Medulla oblongata (tissue), 1 donor: ENCODE results near the gene PABPN1L.

Source experiments
- DNase-seq: peaks from one replicate; pipeline ENCODE4 v3.0.0-alpha.2; 2015; ENCODE audit errors: extremely low spot score

The PABPN1L gene

GRCh38 chr16:88884569-88885271 lies 18.3 kb upstream of the PABPN1L start:
- no peak for DNase-seq

GRCh38 chr16:88883946-88884345 lies 17.5 kb upstream of the PABPN1L start:
- DNase-seq, result no peak

DNA sequence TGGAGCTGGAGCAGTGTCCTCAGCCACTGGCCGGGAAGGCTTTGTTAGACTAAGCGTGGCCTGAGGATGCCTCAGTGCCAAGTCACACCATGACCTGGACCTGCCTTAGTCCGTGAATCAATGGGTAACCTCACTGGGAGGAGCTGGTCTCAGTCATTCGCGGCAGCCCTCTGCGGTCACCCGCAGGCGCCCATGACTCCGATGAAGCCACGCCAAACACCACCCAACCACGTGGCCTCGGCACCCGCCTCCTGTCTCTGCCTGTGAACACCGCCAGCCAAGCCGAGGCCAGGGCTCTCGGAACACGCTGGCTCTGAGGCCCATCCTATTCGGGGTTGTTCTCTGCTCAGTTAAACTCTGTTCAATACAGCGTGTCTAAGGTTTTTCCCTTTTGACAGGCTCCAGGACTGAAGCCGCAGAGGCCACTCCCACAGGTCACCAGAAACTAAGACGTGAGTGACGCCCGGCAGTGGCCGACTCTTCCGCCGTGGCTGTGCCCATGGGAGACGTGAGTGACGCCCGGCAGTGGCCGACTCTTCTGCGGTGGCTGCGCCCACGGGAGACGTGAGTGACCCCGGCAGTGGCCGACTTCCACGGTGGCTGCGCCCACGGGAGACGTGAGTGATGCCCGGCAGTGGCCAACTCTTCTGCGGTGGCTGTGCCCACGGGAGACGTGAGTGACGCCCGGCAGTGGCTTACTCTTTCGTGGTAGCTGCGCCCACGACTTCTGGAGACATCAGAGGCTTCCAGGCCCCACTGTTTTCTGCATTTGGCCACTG lies 16.8 kb upstream of the PABPN1L start:
- no peak for DNase-seq

- no peak for DNase-seq
These were observed 16.0 kb upstream of the PABPN1L start for GRCh38 chr16:88882358-88883030.

DNA sequence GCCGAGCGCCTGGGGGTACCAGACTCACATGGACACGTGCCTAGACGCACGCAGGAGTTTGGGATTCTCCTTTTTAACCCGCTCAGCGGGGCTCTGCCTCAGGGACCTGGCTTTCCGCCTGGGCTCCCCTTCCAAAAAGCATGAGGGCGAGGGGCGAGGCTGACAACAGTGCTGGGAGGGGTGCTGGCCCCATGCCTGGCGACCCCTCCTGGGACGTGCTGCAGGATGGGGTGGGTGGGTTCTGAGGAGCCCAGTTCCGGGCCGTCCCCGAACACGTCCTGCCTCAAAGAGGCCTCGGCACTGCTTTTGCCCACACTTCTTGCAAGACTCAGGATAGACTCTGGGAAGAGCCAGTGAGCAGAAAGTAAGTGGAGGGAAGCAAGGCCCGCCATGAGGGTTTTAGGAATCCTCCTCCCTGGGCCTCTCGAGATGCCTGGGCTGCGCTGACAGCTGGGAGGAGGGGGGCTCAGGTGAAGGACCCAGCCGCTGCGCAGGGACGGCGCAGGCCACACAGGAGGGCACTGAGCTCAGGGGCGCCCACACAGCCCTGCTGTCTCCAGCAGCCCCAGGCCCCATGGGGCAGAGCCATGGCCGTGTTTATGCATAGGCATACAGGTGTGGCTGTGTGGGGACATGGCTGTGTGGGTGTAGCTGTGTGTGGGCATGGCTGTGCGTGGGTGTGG lies 15.4 kb upstream of the PABPN1L start:
- DNase-seq, result no peak

- DNase-seq, result no peak
These were observed 14.7 kb upstream of the PABPN1L start for GRCh38 chr16:88881007-88881615.

GRCh38 chr16:88880226-88881006 lies 14.0 kb upstream of the PABPN1L start:
- DNase-seq, result no peak

GRCh38 chr16:88879788-88880055 lies 13.3 kb upstream of the PABPN1L start:
- no peak for DNase-seq

DNA sequence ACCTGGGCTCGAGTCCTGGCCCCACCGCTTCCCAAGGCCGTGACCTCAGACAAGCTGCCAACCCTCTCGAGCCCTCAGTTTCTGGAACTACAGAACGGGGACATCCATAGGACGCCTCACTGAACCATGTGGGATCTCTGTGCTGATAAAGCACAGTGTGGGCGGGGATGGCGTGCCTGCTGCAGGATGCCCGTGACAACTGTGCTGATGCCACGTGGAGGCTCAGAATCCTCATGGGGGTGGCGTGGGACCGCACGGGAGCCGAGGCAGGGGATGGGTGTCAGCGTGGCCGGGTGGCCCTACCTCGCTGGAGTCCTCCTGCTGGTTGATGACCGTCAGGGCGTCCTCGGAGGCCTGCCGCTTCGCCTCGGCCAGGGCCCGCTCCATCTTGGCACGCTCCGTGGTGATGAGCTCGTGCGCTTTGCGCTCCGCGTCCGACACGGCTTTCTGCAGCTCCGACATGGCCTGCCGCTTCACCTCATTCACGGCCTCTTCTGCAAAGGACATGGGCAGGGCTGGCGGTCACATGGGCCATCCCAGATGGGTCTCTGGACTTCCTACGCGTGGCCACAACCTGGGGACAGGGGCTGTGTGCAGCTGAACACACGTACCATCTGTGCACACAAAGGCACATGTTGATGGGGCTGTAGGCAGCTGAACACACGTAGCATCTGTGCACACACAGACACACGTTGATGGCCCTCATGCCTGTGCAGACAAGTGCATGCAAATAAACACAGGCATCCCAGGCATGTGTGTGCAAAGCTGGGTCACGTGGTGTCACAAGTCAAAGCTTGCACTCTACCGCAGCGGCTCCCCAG lies 12.7 kb upstream of the PABPN1L start:
- no peak for DNase-seq

- no peak for DNase-seq
These were observed 11.9 kb upstream of the PABPN1L start for GRCh38 chr16:88878356-88878755.

GRCh38 chr16:88877564-88878289 lies 11.3 kb upstream of the PABPN1L start:
- DNase-seq, result no peak

DNA sequence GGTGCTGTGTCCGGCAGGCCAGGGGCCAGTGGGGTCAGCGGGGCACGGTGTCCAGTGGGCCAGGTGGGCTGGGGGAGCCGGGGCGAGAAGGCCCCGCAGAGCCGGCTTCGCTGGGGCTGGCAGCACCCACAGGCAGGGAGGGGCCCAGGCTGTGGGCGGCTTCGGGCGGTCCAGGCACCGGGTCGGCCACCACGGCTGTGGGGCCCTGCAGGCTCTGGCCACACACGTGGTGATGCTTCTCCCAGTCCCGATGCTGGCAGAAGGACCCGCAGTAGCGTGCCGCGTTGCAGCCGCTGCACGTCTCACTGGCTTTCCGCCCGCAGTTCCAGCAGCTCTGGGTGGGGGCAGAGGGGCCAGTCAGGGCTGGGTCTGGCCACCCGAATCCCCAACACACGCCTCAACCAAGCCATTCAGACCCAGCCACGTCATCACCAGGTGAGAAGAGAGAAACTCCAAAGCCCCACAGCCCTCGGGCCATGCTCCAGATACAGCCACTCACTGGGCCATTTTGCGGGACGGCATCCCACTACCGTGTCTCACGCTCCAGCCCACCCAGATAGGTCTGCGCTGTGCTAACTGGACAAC lies 10.6 kb upstream of the PABPN1L start:
- no peak for DNase-seq

GRCh38 chr16:88875703-88876234 lies 9.3 kb upstream of the PABPN1L start:
- DNase-seq, result no peak

GRCh38 chr16:88874938-88875599 lies 8.6 kb upstream of the PABPN1L start:
- DNase-seq, result no peak

GRCh38 chr16:88872650-88873331 lies 6.3 kb upstream of the PABPN1L start:
- DNase-seq, result no peak

GRCh38 chr16:88871730-88872416 lies 5.4 kb upstream of the PABPN1L start:
- no peak for DNase-seq

DNA sequence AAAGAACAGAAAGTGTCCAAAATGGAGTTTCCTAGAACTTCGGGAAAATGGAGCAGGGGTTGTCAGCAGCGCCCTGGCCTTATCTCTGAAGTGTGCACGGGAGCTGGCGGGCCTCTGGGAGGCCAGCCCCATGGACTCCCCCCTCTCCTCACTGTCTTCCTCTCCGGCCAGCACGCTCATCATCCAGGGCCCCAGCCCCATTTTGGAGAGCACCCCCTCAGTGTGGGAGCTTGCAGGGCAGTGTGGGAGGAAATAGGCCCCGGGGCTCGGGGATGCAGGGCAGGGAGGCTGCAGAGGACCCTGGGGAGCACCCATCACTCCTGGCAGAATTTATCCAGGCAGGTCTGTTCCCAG lies 4.9 kb upstream of the PABPN1L start:
- DNase-seq, result no peak
